HEK293T (cell line): ENCODE data around the gene ATP6V0E1.

Experiments
- ARNT ChIP-seq: fragments of 450-650 bp; IDR thresholded peaks from 2 replicates; pipeline ENCODE4 v1.6.1; 2017; ENCODE audit warnings: mild to moderate bottlenecking
- ELF4 ChIP-seq: fragments of 450-650 bp; IDR thresholded peaks from 2 replicates; pipeline ENCODE4 v1.6.1; 2017; ENCODE audit warnings: antibody characterized with exemption
- FOXA1 ChIP-seq: fragments of 450-650 bp; IDR thresholded peaks from 2 replicates; pipeline ENCODE4 v1.6.1; 2016; ENCODE audit warnings: mild to moderate bottlenecking
- FOXM1 ChIP-seq: fragments of 450-650 bp; IDR thresholded peaks from 2 replicates; pipeline ENCODE4 v1.6.1; 2017; ENCODE audit warnings: mild to moderate bottlenecking, borderline replicate concordance
- NFRKB ChIP-seq: fragments of 450-650 bp; IDR thresholded peaks from 2 replicates; pipeline ENCODE4 v1.6.1; 2016; ENCODE audit warnings: mild to moderate bottlenecking, moderate library complexity
- ZNF384 ChIP-seq: fragments of 450-650 bp; IDR thresholded peaks from 2 replicates; pipeline ENCODE4 v1.6.1; 2016

DNA sequence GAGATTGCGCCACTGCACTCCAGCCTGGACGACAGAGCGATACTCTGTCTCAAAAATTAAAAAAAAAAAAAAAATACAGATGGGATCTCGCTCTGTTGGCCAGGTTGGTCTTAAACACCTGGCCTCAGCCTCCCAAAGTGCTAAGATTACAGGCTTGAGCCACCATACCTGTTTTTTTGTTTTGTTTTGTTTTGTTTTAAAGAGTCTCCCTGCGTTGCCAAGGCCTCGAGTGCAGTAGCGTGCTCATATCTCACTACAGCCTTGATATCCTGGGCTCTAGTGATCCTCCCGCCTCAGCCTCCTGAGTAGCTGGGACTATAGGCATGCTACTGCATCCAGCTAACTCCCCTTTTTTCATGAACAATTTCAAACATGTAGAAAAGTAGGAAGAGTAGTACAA, 7.2 kb downstream of the ATP6V0E1 start:
- TF ChIP-seq ELF4 (no peak), NFRKB (no peak), ZNF384 (no peak), ARNT (no peak), FOXM1 (no peak), FOXA1 (no peak)
